ENCODE data around the gene NBPF1.
"Not testable (repeated sequence)": the region's sequence is repeated elsewhere in the genome, so short reads cannot be mapped to it uniquely, and the experiment has no call there.

The NBPF1 gene

DNA sequence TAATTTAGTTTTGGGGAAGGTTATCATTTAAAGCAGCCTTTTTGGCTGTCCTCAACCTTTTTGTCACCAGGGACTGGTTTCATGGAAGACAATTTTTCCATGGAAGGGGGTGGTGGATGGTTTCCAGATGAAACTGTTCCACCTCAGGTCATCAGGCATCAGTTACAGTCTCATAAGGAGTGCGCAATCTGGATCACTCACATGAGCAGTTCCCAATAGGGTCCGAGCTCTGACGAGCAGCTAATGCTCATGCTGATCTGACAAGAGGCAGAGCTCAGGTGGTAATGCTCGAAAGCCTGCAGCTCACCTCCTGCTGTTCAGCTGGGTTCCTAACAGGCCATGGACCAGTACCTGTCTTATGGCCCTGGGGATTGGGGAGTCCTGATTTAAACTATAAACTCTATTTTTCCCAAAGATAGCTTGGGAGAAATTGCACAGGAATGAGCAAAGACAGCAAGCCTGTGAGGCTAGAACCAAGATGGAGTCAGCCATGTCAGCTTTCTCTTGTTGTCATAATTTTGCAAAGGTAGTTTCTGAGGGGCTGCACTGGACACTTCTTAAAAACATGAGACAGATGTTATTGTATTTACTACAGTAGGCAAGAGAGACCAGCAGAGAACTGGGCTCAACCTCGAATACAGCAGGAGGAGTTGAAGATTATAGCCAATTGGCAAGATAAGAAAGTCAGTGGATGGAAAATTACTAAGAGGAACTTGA is 96.5 kb downstream of the NBPF1 start:
- H3K36me3 ChIP-seq (ENCODE audit: control insufficient read depth, insufficient read depth, low read length); H3K4me3 ChIP-seq (ENCODE audit: low read length); H3K9me3 ChIP-seq (ENCODE audit: control insufficient read depth, low read length); H3K9ac ChIP-seq (ENCODE audit: low read length); H3K4me1 ChIP-seq (ENCODE audit: control insufficient read depth, insufficient read depth, low read length): not testable (repeated sequence)
- peaks cover 26% of the 10 kb centered on the region for H3K27me3 ChIP-seq (ENCODE audit: control insufficient read depth, insufficient read depth, low read length)

GRCh38 chr1:16514107-16515055 is 99.0 kb downstream of the NBPF1 start, which contains the start of gene RNU1-1:
RNU1-1 (minus strand) TSS chr1:16514285.
- not testable (repeated sequence) for H3K27me3 ChIP-seq (ENCODE audit: control insufficient read depth, insufficient read depth, low read length); H3K4me1 ChIP-seq (ENCODE audit: control insufficient read depth, insufficient read depth, low read length); H3K9me3 ChIP-seq (ENCODE audit: control insufficient read depth, low read length); H3K4me3 ChIP-seq (ENCODE audit: low read length); H3K36me3 ChIP-seq (ENCODE audit: control insufficient read depth, insufficient read depth, low read length)
- peak within 1 kb of the TSS; percentile 71 for H3K9ac ChIP-seq (ENCODE audit: low read length)

GRCh38 chr1:16513412-16514106 is 99.8 kb downstream of the NBPF1 start:
- H3K9ac ChIP-seq (ENCODE audit: low read length) = peak overlapping the region; percentile 71
- not testable (repeated sequence) for H3K4me3 ChIP-seq (ENCODE audit: low read length); H3K4me1 ChIP-seq (ENCODE audit: control insufficient read depth, insufficient read depth, low read length); H3K27me3 ChIP-seq (ENCODE audit: control insufficient read depth, insufficient read depth, low read length); H3K36me3 ChIP-seq (ENCODE audit: control insufficient read depth, insufficient read depth, low read length); H3K9me3 ChIP-seq (ENCODE audit: control insufficient read depth, low read length)

- not testable (repeated sequence) for H3K36me3 ChIP-seq (ENCODE audit: control insufficient read depth, insufficient read depth, low read length); H3K4me1 ChIP-seq (ENCODE audit: control insufficient read depth, insufficient read depth, low read length); H3K27me3 ChIP-seq (ENCODE audit: control insufficient read depth, insufficient read depth, low read length); H3K9me3 ChIP-seq (ENCODE audit: control insufficient read depth, low read length); H3K4me3 ChIP-seq (ENCODE audit: low read length); H3K9ac ChIP-seq (ENCODE audit: low read length)
These were observed 100.5 kb downstream of the NBPF1 start for GRCh38 chr1:16512624-16513411.

Measured in mucosa of stomach (tissue), 1 donor.